GM12878 (cell line): ENCODE data around the gene MGMT.

ENCODE experiments used
- BRCA1 ChIP-seq: IDR thresholded peaks from 2 replicates; pipeline ENCODE4 v1.6.1; 2011; ENCODE audit warnings: low read depth, low read length, improper control_type of control experiment
- CBX3 ChIP-seq: fragments of 200-600 bp; sonication (generic); IDR thresholded peaks from 2 replicates; pipeline ENCODE4 v1.6.1; 2016; ENCODE audit warnings: low read depth, borderline replicate concordance
- EZH2 ChIP-seq: IDR thresholded peaks from 2 replicates; pipeline ENCODE4 v1.6.1; 2012; ENCODE audit warnings: low read depth, mild to moderate bottlenecking, control low read depth, inconsistent platforms, low read length, borderline replicate concordance; ENCODE audit not compliant: control insufficient read depth
- KDM1A ChIP-seq: fragments of 200-600 bp; sonication (generic); IDR thresholded peaks from 2 replicates; pipeline ENCODE4 v1.6.1; 2016; ENCODE audit warnings: borderline replicate concordance
- NFYB ChIP-seq: IDR thresholded peaks from 2 replicates; pipeline ENCODE4 v1.6.1; 2011; ENCODE audit warnings: low read depth, mild to moderate bottlenecking, low read length, improper control_type of control experiment, moderate library complexity; ENCODE audit not compliant: insufficient read depth
- PAX5 ChIP-seq: IDR thresholded peaks from 2 replicates; pipeline ENCODE4 v1.6.1; 2011; ENCODE audit warnings: low read depth, low read length, borderline replicate concordance
- SP1 ChIP-seq: IDR thresholded peaks from one replicate; pipeline ENCODE4 v1.6.1; 2011; ENCODE audit warnings: low read depth, low read length
- YY1 ChIP-seq: IDR thresholded peaks from 2 replicates; pipeline ENCODE4 v1.6.1; 2011; ENCODE audit warnings: low read depth, mild to moderate bottlenecking, low read length
- ZNF622 ChIP-seq: fragments of 450-650 bp; IDR thresholded peaks from 2 replicates; pipeline ENCODE4 v1.6.1; 2017; ENCODE audit warnings: mild to moderate bottlenecking, inconsistent platforms
- TF ChIP-seq, protein P1 (sequence below): fragments of 450-650 bp; formaldehyde crosslinking; IDR thresholded peaks from 2 replicates; pipeline ENCODE4 v1.4.0; 2020; ENCODE audit warnings: mild to moderate bottlenecking, moderate library complexity
- TF ChIP-seq, protein P2 (sequence below): fragments of 450-650 bp; IDR thresholded peaks from 2 replicates; pipeline ENCODE4 v1.6.1; 2018; ENCODE audit warnings: mild to moderate bottlenecking, low read depth, moderate library complexity; ENCODE audit not compliant: partially characterized antibody
- TF ChIP-seq, protein P3 (sequence below), 3 experiments: IDR thresholded peaks in 2 of 3; conservative IDR thresholded peaks in 1 of 3; 2 replicates each; pipeline ENCODE4 v1.5.1; 2011; ENCODE audit warnings: low read depth in 3 of 3, low read length in 3 of 3, mild to moderate bottlenecking in 3 of 3, control low read depth in 2 of 3, moderate library complexity in 2 of 3, inconsistent platforms in 1 of 3, mixed read lengths in 1 of 3; ENCODE audit not compliant: control insufficient read depth in 2 of 3, insufficient read depth in 1 of 3; ENCODE audit errors: extremely low read depth in 1 of 3

DNA sequence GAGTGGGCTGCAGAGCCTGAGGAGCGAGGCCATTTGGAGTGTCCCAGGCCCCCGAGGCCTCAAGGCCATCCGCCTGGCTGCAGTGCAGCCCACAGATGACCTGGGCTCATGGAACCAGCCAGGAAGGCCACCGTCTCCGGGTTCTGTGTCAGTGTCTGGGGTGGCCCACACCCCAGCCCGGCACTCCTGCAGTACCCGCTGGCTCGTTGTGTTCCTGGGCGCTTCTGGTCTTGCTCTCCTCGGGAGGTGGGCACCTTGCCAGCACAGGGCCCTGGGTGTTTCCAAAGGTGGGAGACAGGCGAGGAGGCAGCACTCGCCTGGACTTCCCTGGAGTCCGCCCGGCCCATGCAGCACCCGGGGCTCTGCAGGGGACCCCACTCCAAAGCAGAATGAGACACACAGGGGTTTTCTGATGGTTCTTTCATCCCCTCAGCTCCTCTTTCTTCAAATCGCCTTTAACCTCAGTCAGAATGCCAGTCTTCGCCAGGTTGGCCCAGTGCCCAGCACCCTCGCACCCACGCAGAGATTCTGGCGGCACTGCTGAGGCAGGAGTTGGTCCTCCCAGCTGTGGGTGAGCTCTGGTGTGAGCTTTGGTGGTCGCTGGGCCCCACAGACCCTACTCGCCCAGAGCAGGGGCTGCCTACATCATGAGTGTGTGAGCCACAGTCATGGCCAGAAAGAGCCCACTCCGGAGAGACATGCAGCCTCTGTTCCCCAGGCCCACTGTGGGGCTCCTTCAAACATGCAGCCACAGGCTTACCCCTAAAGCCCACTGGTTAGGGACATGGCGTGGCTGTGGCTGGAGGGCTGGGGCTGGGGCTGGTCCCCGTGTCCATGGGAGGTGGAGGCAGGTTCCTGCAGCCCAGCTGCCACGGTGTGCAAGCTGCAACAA, 341.3 kb downstream of the MGMT start:
- TF ChIP-seq, protein P1, sequence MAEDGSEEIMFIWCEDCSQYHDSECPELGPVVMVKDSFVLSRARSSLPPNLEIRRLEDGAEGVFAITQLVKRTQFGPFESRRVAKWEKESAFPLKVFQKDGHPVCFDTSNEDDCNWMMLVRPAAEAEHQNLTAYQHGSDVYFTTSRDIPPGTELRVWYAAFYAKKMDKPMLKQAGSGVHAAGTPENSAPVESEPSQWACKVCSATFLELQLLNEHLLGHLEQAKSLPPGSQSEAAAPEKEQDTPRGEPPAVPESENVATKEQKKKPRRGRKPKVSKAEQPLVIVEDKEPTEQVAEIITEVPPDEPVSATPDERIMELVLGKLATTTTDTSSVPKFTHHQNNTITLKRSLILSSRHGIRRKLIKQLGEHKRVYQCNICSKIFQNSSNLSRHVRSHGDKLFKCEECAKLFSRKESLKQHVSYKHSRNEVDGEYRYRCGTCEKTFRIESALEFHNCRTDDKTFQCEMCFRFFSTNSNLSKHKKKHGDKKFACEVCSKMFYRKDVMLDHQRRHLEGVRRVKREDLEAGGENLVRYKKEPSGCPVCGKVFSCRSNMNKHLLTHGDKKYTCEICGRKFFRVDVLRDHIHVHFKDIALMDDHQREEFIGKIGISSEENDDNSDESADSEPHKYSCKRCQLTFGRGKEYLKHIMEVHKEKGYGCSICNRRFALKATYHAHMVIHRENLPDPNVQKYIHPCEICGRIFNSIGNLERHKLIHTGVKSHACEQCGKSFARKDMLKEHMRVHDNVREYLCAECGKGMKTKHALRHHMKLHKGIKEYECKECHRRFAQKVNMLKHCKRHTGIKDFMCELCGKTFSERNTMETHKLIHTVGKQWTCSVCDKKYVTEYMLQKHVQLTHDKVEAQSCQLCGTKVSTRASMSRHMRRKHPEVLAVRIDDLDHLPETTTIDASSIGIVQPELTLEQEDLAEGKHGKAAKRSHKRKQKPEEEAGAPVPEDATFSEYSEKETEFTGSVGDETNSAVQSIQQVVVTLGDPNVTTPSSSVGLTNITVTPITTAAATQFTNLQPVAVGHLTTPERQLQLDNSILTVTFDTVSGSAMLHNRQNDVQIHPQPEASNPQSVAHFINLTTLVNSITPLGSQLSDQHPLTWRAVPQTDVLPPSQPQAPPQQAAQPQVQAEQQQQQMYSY (CRISPR knock-in tag), result no peak
- TF ChIP-seq PAX5 (no peak), SP1 (no peak), ZNF622 (no peak), YY1 (no peak), BRCA1 (no peak), CBX3 (no peak), KDM1A (no peak), NFYB (no peak), EZH2 (no peak)
- TF ChIP-seq, protein P2, sequence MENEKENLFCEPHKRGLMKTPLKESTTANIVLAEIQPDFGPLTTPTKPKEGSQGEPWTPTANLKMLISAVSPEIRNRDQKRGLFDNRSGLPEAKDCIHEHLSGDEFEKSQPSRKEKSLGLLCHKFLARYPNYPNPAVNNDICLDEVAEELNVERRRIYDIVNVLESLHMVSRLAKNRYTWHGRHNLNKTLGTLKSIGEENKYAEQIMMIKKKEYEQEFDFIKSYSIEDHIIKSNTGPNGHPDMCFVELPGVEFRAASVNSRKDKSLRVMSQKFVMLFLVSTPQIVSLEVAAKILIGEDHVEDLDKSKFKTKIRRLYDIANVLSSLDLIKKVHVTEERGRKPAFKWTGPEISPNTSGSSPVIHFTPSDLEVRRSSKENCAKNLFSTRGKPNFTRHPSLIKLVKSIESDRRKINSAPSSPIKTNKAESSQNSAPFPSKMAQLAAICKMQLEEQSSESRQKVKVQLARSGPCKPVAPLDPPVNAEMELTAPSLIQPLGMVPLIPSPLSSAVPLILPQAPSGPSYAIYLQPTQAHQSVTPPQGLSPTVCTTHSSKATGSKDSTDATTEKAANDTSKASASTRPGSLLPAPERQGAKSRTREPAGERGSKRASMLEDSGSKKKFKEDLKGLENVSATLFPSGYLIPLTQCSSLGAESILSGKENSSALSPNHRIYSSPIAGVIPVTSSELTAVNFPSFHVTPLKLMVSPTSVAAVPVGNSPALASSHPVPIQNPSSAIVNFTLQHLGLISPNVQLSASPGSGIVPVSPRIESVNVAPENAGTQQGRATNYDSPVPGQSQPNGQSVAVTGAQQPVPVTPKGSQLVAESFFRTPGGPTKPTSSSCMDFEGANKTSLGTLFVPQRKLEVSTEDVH, result no peak
- TF ChIP-seq, protein P3, sequence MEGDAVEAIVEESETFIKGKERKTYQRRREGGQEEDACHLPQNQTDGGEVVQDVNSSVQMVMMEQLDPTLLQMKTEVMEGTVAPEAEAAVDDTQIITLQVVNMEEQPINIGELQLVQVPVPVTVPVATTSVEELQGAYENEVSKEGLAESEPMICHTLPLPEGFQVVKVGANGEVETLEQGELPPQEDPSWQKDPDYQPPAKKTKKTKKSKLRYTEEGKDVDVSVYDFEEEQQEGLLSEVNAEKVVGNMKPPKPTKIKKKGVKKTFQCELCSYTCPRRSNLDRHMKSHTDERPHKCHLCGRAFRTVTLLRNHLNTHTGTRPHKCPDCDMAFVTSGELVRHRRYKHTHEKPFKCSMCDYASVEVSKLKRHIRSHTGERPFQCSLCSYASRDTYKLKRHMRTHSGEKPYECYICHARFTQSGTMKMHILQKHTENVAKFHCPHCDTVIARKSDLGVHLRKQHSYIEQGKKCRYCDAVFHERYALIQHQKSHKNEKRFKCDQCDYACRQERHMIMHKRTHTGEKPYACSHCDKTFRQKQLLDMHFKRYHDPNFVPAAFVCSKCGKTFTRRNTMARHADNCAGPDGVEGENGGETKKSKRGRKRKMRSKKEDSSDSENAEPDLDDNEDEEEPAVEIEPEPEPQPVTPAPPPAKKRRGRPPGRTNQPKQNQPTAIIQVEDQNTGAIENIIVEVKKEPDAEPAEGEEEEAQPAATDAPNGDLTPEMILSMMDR (IDR thresholded peaks at IDR 0.05 in 2 of 3, conservative IDR thresholded peaks at IDR 0.05 in 1 of 3; ENCODE audit: control insufficient read depth in 2 of 3, extremely low read depth in 1 of 3, insufficient read depth in 1 of 3, low read depth in 3 of 3, low read length in 3 of 3), result no peak
